ENCODE results near the gene AGAP1.

DNA sequence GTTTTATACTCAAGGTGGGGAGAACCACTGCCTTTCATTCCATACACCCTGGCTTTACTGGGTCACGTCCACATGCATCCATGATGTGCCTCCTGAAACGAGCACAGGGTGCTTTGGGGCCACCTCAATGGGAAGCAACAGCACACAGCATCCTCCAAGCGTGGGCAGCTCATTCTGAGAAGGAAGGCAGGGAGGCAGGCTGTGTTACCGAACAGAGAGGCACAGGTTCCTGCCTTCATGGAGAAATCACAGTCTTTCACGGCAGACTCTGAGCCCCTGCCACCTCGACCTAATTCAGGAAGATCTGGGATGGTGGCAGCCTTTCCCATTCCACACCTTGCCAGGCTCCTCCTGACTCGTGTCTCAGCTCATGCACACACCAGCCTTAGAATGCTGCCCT lies 544.3 kb downstream of the AGAP1 start:
- TF ChIP-seq, protein P1, sequence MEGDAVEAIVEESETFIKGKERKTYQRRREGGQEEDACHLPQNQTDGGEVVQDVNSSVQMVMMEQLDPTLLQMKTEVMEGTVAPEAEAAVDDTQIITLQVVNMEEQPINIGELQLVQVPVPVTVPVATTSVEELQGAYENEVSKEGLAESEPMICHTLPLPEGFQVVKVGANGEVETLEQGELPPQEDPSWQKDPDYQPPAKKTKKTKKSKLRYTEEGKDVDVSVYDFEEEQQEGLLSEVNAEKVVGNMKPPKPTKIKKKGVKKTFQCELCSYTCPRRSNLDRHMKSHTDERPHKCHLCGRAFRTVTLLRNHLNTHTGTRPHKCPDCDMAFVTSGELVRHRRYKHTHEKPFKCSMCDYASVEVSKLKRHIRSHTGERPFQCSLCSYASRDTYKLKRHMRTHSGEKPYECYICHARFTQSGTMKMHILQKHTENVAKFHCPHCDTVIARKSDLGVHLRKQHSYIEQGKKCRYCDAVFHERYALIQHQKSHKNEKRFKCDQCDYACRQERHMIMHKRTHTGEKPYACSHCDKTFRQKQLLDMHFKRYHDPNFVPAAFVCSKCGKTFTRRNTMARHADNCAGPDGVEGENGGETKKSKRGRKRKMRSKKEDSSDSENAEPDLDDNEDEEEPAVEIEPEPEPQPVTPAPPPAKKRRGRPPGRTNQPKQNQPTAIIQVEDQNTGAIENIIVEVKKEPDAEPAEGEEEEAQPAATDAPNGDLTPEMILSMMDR (IDR thresholded peaks at IDR 0.05) = no peak
- no peak for TF ChIP-seq POLR2A (IDR thresholded peaks at IDR 0.05)

Data from right lobe of liver (tissue), 4 donors.